Fibroblast of skin of abdomen (primary cell): ENCODE measurements around the gene RBM20.

Source experiments
- DNase-seq: peaks from one replicate; pipeline ENCODE4 v3.0.0-alpha.2; 2013

Gene RBM20

GRCh38 chr10:110837418-110838171 is 193.5 kb downstream of the RBM20 start:
- DNase-seq, result no peak

GRCh38 chr10:110840225-110840922 is 196.2 kb downstream of the RBM20 start:
- no peak for DNase-seq

DNA sequence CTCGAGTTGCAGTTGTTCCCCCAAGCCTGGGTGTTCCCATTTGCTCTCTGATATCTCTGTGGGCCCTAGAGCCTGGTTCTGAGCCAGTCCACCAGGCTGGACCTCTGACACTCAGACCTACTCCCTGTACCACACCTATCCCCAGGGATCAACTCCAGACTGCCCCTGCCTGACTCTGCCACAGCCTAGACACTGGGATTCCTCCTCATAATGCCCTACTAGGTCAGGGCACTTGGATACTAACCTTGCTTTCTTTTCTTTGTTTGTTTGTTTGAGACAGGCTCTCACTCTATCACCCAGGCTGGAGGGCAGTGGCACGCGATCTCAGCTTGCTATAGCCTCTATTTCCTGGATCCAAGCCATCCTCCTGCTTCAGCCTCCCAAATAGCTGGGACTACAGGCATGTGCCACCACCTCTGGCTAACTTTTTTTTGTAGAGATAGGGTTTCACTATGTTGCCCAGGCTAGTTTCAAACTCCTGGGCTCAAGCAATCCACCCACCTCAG is 196.8 kb downstream of the RBM20 start:
- no peak for DNase-seq

DNA sequence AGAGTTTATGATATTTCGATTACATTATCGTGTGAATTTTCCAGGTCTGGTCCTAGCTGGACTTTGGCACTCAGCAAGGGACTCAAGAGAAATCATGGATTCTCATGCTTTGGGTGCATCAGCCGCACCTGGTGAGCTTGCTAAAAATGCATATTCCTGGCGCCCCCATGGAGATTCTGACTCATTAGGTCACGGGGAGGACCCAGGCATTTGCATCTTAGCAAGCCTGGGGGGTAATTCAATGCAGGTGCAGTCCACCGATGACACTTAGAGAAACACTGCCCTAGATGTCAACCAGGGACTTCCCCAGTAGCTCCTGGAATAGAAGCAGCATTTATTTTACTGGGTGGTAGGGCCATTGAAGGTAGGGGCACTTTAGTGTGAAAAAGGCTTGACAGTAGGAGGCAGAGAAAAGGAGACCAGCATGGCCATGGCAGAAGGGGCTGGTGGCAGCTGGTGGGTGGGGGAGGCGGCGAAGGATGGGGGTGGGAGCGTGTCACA is 197.7 kb downstream of the RBM20 start:
- no peak for DNase-seq

DNA sequence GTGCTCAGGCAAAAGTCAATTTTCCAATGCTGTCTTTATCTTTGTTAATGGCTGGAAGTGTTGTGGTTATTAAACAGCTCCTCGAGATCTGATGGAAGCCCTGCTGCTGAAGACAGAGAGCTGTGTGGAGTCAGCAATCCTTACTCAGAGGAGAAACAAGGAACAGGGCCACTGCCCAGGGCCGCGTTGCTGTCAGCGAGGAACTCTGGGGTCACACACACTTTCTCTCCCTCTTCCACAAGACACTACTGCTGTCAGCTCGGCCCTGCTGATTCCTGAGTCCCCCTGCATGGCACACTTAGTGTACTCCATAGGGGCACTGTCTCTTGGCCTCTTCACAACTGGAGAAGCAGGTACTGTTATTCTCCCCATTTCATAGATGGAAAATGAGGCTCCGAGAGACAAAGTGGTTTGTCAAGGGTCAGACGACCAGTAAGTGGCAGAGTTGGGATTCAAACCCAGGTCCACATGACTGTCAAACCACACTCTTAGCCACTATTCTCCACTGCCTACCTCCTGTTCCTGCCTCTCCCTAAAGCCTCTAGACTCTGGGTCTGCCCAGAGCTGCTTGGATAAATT is 198.3 kb downstream of the RBM20 start:
- no peak for DNase-seq

- no peak for DNase-seq
Measured at GRCh38 chr10:110843031-110843430, 198.9 kb downstream of the RBM20 start.

GRCh38 chr10:110843796-110844616 is 199.9 kb downstream of the RBM20 start:
- no peak for DNase-seq

DNA sequence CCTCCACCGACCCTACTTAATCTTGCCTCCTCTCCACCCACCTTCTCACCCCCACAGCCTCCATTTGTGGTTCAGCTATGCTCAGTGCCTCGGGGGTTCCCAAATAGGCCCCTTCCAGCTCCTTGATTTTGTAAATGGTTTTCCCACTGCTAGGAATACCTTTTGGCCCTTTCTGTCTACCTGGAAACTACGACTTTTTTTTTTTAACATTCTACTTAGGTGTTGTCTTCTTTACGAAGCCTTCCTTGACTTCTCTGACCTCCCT is 200.4 kb downstream of the RBM20 start:
- DNase-seq, result no peak

GRCh38 chr10:110845192-110845755 is 201.1 kb downstream of the RBM20 start:
- DNase-seq, result no peak

DNA sequence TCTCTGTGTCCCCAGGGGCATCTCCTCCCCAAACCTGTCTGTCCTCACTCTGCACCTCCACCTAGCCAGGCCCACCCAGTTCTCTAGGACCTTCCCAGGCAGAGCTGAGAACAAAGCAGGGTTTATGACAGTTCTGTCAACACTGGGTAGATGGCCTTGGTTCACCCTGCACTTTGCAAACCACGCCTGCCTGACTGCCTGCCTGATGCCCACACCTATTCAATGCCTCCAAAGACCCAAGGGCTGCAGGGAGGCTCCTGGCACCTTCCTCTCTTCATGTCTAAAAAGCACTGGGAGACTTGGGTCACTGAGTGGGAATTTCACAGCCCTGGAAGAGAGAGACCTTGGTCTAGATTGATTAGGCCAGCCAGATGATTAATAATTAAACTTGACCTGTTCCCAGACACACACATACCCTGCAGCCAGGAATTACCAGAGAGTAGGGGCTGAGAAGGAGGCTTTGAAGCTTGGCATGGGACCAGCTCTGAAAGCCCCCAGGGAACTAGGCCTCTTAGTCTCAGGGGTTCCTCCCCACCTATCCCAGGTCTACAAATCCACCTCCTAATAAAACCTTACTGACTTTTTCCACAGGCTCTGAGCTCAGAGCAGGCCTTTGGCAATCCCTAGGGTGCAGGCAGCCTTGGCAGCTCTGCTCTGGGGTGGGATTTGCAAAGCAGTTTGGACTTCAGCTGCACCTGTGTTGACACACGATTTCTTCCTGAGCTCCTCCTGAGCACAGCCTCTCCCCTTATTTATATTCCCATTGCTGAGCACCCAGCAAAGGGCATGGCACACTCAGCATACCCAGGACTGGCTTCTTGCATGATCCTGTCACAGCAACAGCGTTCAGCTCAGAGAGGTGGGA is 201.9 kb downstream of the RBM20 start:
- DNase-seq, result no peak

DNA sequence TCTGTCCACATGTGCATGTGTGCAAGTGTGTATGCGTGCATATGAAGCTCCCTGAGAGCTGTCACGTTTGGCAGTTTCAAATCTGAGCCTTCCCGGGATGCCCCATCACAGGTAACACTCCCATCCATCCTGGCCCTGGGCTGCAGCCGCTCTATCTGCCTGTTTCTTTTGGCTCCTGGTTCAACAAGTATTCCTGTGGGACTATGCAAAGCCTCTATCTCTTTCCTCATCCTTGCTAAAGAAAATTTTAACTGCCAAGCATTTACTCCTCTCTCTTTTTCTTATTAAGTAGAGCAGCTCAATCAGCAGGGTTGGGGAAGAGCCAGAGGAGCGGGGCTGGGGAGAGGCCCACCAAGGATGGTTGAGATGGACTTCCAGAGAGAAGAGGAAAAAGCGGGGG is 203.2 kb downstream of the RBM20 start:
- no peak for DNase-seq

DNA sequence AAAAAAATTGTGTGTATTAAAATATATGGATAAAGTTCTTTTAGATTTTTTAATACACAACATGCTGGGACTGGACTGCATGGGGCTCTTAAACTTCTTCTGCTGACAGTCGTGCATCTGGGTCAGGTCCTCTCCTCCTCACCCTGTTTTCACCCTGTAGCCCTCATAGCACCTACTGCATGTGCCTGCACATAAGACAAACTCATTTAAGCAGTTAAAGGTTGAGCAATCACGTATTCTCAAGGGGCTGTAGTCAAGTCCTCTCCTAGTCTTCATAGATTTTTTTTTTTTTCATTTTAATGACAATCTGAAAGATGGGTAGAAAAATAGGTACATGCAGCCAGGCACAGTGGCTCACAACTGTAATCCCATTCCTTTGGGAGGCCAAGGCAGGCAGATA is 204.0 kb downstream of the RBM20 start:
- no peak for DNase-seq

DNA sequence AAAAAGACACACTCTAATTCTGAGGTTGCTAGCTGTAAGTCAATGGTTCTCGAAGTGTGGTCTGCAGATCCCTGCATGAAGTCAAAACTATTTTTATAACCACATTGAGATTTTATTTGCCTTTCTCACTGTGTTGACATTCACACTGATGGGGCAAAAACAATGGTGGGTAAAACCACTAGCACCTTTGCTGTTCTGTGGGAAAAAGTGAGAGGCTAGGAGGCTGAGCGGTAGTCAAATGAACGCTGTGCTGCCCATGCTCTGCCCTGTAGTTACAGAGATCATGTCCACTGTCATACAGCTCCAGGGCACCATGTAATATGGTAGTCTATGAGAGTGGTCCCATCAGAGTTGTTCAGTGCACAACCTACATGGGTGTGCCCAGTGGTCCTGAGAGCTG is 206.0 kb downstream of the RBM20 start:
- no peak for DNase-seq

GRCh38 chr10:110851020-110851612 is 207.0 kb downstream of the RBM20 start:
- peak; percentile 56 for DNase-seq

DNA sequence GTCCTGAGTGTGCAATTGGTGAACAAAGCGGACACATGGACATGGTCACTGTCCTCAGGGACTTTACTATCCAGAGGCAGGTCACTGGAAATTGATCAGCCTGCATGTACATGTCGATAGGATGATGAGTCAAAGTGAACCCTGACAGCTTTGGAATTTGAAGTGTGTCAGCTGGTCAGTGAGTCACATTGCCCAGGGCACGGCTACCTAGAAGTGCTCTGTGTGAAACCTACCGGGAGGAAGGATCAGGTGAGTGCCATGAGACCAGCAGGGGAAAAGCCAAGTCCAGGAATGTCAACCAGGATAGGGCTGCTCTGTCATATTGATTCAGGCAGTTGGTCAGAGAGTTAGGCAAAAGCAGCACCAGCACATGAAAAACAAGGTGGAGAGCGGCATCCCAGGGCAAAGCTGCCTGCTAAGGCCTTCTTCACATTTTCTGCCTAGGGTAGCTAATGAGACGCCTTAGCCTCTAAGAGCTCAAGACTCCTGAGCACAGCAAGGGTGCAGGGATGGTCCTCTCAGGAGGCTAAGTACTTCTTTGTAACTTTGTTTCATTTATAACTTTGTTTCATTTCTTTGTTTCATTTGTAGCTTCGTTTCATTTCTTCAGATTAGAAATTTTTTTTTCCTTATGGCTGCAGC is 208.2 kb downstream of the RBM20 start:
- DNase-seq, result no peak

DNA sequence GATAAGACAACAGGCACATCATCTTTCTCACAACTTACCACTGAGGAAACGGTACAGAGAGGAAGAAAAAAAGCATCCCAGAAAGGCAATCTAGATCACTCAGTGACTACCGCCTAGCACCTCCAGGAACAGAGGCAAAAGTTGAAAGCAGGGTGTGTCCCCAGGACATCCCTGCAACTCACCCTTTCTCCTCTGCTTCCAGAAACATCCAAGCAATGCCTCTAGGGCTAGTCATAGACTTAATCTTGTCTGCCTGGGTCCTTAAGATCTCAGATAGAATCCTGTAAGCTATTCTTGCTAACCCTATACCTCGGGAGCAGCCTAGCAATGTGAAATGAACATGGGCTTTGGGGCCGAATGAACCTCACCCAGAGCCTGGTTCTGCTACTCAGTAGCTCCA is 208.8 kb downstream of the RBM20 start:
- DNase-seq, result no peak

- DNase-seq, result no peak
Measured at GRCh38 chr10:110853921-110854605, 209.9 kb downstream of the RBM20 start.

- peak; percentile 44 for DNase-seq
Measured at GRCh38 chr10:110857265-110858171, 213.4 kb downstream of the RBM20 start.
